OCI-LY7 (cell line): ENCODE data around the gene AKAP13.

Experiments used
- EZH2phosphoT487 ChIP-seq: fragments of 200-600 bp; sonication (generic); IDR thresholded peaks from 2 replicates; pipeline ENCODE4 v1.6.1; 2018; ENCODE audit warnings: low read depth, borderline replicate concordance, mild to moderate bottlenecking, mixed run types, antibody characterized with exemption, low read length, moderate library complexity, mixed read lengths
- TF ChIP-seq, protein P1 (sequence below): fragments of 200-600 bp; sonication (generic); conservative IDR thresholded peaks from 2 replicates; pipeline ENCODE4 v1.5.1; 2014; ENCODE audit warnings: mild to moderate bottlenecking, antibody characterized with exemption, low read length, moderate library complexity, mixed read lengths

DNA sequence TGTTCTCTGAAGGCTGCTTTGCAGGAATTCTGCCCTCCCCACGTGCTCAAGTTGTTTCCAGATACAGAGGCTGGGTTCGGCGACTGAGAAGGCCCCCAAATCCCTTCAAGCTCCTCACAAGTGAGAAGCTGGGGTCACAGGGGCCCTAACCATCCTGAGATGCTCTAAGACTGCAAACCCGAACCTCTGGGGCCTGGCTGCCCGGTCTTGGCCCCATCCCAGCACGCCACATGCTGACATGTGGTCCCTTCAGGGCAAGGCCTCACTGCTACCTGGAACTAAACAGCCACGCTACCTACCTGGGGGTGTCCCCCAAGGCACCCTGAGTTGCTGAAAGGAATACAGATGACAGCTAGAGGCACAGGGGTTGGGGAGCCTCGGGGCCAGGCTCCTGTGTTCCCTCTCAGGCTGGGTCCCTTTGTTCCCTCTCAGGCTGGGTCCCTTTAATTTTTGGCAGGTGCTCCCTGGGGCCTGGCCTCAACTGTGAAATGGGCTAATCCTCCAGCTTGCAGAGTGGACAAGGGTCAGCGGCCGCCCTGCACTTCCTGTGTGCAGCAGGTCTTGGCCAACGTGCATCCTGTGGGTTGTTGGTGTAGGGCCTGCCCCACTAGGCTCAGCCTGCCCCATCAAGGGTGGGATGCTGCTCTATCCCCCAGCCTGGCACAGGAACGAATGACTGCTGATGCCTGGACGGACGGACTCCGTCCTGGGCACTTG is 381.8 kb downstream of the AKAP13 start:
- TF ChIP-seq, protein P1, sequence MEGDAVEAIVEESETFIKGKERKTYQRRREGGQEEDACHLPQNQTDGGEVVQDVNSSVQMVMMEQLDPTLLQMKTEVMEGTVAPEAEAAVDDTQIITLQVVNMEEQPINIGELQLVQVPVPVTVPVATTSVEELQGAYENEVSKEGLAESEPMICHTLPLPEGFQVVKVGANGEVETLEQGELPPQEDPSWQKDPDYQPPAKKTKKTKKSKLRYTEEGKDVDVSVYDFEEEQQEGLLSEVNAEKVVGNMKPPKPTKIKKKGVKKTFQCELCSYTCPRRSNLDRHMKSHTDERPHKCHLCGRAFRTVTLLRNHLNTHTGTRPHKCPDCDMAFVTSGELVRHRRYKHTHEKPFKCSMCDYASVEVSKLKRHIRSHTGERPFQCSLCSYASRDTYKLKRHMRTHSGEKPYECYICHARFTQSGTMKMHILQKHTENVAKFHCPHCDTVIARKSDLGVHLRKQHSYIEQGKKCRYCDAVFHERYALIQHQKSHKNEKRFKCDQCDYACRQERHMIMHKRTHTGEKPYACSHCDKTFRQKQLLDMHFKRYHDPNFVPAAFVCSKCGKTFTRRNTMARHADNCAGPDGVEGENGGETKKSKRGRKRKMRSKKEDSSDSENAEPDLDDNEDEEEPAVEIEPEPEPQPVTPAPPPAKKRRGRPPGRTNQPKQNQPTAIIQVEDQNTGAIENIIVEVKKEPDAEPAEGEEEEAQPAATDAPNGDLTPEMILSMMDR, result no peak
- TF ChIP-seq EZH2phosphoT487, result no peak
